HL-60 (cell line): Measurements from ENCODE around the gene CELSR2.

ENCODE experiments used
- DNase-seq, 2 experiments: peaks; one replicate each; pipeline ENCODE4 v3.0.0-alpha.2; 2010 to 2020; ENCODE audit warnings: low read depth in 1 of 2, low spot score in 1 of 2
- H3K27ac ChIP-seq: fragments of 250-450 bp; sonication (Bioruptor Pico); replicated peaks from 2 replicates; pipeline ENCODE4 v1.5.1; 2020; ENCODE audit warnings: mild to moderate bottlenecking, moderate library complexity
- H3K27me3 ChIP-seq: fragments of 250-450 bp; sonication (Bioruptor Pico); 2 replicates; pipeline ENCODE4 v1.5.1; 2021; ENCODE audit warnings: mild to moderate bottlenecking, moderate library complexity; ENCODE audit not compliant: insufficient read depth, poor library complexity, severe bottlenecking
- H3K4me3 ChIP-seq: replicated peaks from 2 replicates; pipeline ENCODE4 v1.5.1; 2011; ENCODE audit warnings: mild to moderate bottlenecking, control low read depth, low read length; ENCODE audit not compliant: insufficient read depth
- GABPA ChIP-seq: IDR thresholded peaks from 2 replicates; pipeline ENCODE4 v1.6.1; 2012; ENCODE audit warnings: low read depth
- POLR2AphosphoS5 ChIP-seq: IDR thresholded peaks from 2 replicates; pipeline ENCODE4 v1.6.1; 2012; ENCODE audit warnings: low read depth
- SPI1 ChIP-seq: IDR thresholded peaks from 2 replicates; pipeline ENCODE4 v1.6.1; 2012; ENCODE audit warnings: low read depth, mild to moderate bottlenecking, borderline replicate concordance
- TF ChIP-seq, protein P1 (sequence below): IDR thresholded peaks from one replicate; pipeline ENCODE4 v1.5.1; 2011; ENCODE audit warnings: low read length, control low read depth, inconsistent platforms; ENCODE audit not compliant: insufficient read depth
- TF ChIP-seq, protein P2 (sequence below): IDR thresholded peaks from 2 replicates; pipeline ENCODE4 v1.6.1; 2012; ENCODE audit warnings: low read depth; ENCODE audit not compliant: insufficient replicate concordance

The CELSR2 gene

DNA sequence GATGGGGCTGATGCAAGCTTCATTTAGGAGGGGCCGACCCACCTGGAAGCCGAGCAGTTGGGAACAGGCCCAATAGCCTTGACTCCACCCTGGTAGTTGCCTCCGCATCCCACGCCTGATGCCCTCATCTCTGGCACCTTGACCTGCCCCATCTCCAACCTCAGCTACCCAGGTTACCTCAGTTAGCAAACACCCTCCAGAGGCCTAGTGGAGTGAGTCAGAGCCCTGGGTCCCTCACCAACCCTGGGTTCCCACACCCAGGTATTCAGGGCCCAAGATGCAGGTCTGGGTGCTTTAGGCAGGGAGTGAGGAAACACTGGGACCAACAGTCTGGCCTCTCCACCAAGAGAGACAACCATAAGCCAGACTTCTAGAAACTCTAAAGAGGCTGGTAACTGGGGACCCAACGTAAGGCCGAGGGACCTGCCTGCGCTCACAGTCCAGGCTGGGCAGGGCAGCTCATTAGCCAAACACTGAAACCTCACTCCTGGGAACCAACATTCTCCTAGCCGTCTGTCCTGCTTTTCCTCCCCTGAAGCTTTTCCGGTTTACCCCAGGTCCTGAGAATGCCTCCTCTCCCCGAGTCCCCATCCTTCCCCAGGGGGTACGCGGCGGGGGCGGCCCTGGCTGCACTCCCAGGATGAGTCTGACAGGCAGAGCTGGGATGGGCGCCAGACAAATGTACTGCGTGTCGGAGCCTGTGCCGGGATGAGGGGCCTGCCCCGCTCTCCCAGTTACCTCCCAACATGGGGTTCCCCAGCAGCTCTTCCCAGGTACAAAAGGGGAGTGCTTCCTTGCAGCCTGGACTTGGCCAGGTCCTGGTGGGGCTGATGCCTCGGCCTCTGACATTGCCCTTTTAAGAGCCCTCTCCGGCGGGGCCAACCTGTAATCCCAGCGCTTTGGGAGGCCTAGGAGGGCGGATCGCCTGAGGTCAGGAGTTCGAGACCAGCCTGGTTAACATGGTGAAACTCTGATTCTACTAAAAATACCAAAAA lies 8.9 kb upstream of the CELSR2 start:
- no peak overlapping the region for H3K4me3 ChIP-seq
- no peaks in the 10 kb centered on the region for H3K27me3 ChIP-seq
- H3K27ac ChIP-seq, result no peak overlapping the region
- peak in 1 of 2 experiments; percentile 26 for DNase-seq
- TF ChIP-seq, protein P1, sequence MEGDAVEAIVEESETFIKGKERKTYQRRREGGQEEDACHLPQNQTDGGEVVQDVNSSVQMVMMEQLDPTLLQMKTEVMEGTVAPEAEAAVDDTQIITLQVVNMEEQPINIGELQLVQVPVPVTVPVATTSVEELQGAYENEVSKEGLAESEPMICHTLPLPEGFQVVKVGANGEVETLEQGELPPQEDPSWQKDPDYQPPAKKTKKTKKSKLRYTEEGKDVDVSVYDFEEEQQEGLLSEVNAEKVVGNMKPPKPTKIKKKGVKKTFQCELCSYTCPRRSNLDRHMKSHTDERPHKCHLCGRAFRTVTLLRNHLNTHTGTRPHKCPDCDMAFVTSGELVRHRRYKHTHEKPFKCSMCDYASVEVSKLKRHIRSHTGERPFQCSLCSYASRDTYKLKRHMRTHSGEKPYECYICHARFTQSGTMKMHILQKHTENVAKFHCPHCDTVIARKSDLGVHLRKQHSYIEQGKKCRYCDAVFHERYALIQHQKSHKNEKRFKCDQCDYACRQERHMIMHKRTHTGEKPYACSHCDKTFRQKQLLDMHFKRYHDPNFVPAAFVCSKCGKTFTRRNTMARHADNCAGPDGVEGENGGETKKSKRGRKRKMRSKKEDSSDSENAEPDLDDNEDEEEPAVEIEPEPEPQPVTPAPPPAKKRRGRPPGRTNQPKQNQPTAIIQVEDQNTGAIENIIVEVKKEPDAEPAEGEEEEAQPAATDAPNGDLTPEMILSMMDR, result no peak
- 0 out of 2 replicates have a peak, but pooled peaks have one; percentile 13 for TF ChIP-seq POLR2AphosphoS5

DNA sequence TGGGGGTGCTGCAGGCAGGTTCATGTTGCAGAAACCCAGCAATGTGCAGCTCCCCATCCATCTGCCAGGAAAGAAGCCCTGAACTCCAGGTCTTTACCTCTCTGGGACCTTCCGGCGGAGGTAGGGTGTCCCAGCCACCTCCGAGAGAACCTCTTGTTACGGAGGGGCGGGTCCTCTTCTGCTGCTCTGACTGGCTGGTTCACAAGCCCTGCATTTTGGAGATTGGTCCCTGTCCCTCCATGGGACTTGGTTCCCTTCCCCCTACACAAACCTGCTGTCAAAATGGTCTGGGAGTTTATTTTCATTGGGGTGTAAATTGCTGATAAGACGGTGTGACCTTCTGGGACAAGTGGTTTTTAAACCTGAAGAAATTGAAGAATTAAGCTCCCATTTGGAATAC lies 8.0 kb upstream of the CELSR2 start:
- no peak overlapping the region for H3K27ac ChIP-seq
- H3K27me3 ChIP-seq, result no peaks in the 10 kb centered on the region
- TF ChIP-seq GABPA, result no peak
- TF ChIP-seq, protein P2, sequence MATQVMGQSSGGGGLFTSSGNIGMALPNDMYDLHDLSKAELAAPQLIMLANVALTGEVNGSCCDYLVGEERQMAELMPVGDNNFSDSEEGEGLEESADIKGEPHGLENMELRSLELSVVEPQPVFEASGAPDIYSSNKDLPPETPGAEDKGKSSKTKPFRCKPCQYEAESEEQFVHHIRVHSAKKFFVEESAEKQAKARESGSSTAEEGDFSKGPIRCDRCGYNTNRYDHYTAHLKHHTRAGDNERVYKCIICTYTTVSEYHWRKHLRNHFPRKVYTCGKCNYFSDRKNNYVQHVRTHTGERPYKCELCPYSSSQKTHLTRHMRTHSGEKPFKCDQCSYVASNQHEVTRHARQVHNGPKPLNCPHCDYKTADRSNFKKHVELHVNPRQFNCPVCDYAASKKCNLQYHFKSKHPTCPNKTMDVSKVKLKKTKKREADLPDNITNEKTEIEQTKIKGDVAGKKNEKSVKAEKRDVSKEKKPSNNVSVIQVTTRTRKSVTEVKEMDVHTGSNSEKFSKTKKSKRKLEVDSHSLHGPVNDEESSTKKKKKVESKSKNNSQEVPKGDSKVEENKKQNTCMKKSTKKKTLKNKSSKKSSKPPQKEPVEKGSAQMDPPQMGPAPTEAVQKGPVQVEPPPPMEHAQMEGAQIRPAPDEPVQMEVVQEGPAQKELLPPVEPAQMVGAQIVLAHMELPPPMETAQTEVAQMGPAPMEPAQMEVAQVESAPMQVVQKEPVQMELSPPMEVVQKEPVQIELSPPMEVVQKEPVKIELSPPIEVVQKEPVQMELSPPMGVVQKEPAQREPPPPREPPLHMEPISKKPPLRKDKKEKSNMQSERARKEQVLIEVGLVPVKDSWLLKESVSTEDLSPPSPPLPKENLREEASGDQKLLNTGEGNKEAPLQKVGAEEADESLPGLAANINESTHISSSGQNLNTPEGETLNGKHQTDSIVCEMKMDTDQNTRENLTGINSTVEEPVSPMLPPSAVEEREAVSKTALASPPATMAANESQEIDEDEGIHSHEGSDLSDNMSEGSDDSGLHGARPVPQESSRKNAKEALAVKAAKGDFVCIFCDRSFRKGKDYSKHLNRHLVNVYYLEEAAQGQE, result no peak
- TF ChIP-seq, protein P1, result no peak
- TF ChIP-seq SPI1, result no peak
- TF ChIP-seq POLR2AphosphoS5, result no peak
- no peak for DNase-seq
- no peak overlapping the region for H3K4me3 ChIP-seq

DNA sequence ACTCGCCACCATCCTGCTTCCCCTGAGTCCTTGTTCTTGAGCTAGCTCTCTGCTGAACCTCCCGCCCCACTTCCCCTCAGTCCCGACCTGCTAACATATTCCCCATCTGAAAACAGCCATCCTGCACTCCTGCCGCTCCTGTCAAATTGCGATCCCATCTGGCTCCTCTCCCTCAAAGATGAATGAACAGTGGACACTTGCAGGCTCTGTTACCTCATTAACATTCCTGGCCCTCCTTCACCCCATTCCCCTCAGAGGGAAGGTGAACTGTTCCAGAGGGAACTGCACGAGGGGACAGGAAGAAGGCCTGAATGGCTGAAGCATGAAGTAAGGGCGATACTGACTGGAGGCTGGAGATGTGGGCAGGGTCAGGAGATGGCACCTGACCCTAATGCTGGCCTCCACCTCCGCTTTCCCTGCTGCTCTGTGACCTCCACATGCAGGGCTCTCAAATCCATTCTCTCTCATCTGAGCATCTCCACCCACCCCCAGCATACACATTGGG lies 7.4 kb upstream of the CELSR2 start:
- no peak overlapping the region for H3K27ac ChIP-seq
- no peak for DNase-seq
- TF ChIP-seq, protein P2, result no peak
- TF ChIP-seq, protein P1, result no peak
- no peak for TF ChIP-seq GABPA
- TF ChIP-seq SPI1, result no peak
- TF ChIP-seq POLR2AphosphoS5, result no peak
- H3K4me3 ChIP-seq, result no peak overlapping the region
- no peaks in the 10 kb centered on the region for H3K27me3 ChIP-seq
